Mesendoderm (in vitro differentiated cells): Measurements from ENCODE around the gene ELOVL5.
"Not testable (repeated sequence)": the region's sequence is repeated elsewhere in the genome, so short reads cannot be mapped to it uniquely, and the experiment has no call there.

Experiments
- DNase-seq: peaks from one replicate; pipeline ENCODE4 v3.0.0; 2013
- H2AK5ac ChIP-seq: 2 replicates; pipeline ENCODE4 v1.6.1; 2013; ENCODE audit warnings: low read length, inconsistent platforms
- H2BK120ac ChIP-seq: 2 replicates; pipeline ENCODE4 v1.6.1; 2013; ENCODE audit warnings: low read depth, mild to moderate bottlenecking, low read length, moderate library complexity, mixed read lengths
- H2BK15ac ChIP-seq: replicated peaks from 2 replicates; pipeline ENCODE4 v1.6.1; 2013; ENCODE audit warnings: low read depth, mild to moderate bottlenecking, moderate library complexity
- H2BK5ac ChIP-seq: 2 replicates; pipeline ENCODE4 v1.6.1; 2013; ENCODE audit warnings: low read length, inconsistent platforms
- H3K18ac ChIP-seq: 2 replicates; pipeline ENCODE4 v1.6.1; 2013; ENCODE audit warnings: mild to moderate bottlenecking, low read length, mixed read lengths
- H3K23ac ChIP-seq: one replicate; pipeline ENCODE4 v1.6.1; 2013; ENCODE audit warnings: low read length
- H3K27ac ChIP-seq: 2 replicates; pipeline ENCODE4 v1.5.1; 2013; ENCODE audit warnings: low read depth, mild to moderate bottlenecking, inconsistent platforms, low read length, moderate library complexity
- H3K27me3 ChIP-seq: 2 replicates; pipeline ENCODE4 v1.6.1; 2013; ENCODE audit warnings: low read length, control low read depth, mild to moderate bottlenecking, inconsistent platforms; ENCODE audit not compliant: insufficient read depth, poor library complexity
- H3K36me3 ChIP-seq: 2 replicates; pipeline ENCODE4 v1.6.1; 2013; ENCODE audit warnings: low read length, inconsistent platforms; ENCODE audit not compliant: control insufficient read depth, insufficient read depth
- H3K4ac ChIP-seq: one replicate; pipeline ENCODE4 v1.6.1; 2013; ENCODE audit warnings: low read depth, mild to moderate bottlenecking, low read length, moderate library complexity
- H3K4me1 ChIP-seq: 2 replicates; pipeline ENCODE4 v1.6.1; 2013; ENCODE audit warnings: low read depth, low read length, inconsistent platforms; ENCODE audit not compliant: control insufficient read depth
- H3K4me2 ChIP-seq: 2 replicates; pipeline ENCODE4 v1.6.1; 2013; ENCODE audit warnings: low read length
- H3K4me3 ChIP-seq: 2 replicates; pipeline ENCODE4 v1.5.1; 2013; ENCODE audit warnings: mild to moderate bottlenecking, low read length
- H3K56ac ChIP-seq: one replicate; pipeline ENCODE4 v1.6.1; 2013; ENCODE audit warnings: low read length
- H3K79me1 ChIP-seq: 2 replicates; pipeline ENCODE4 v1.6.1; 2013; ENCODE audit warnings: low read length, inconsistent platforms
- H3K79me2 ChIP-seq: 2 replicates; pipeline ENCODE4 v1.6.1; 2013; ENCODE audit warnings: mild to moderate bottlenecking, low read length; ENCODE audit not compliant: control insufficient read depth, insufficient read depth
- H3K9ac ChIP-seq: 2 replicates; pipeline ENCODE4 v1.6.1; 2013; ENCODE audit warnings: low read length, inconsistent platforms
- H4K5ac ChIP-seq: one replicate; pipeline ENCODE4 v1.6.1; 2013; ENCODE audit warnings: low read length
- H4K8ac ChIP-seq: one replicate; pipeline ENCODE4 v1.6.1; 2013; ENCODE audit warnings: low read depth, mild to moderate bottlenecking, control low read depth, low read length, moderate library complexity
- WGBS: extraction: QIAGEN DNeasy Blood & Tissue Kit; methylation state at CpG from one replicate; pipeline ENCODE4 v1.1.7; 2013; ENCODE audit warnings: low lambda C conversion rate, missing lambda C conversion rate; ENCODE audit not compliant: insufficient coverage; ENCODE audit errors: extremely low coverage; 5-methylcytosine and 5-hydroxymethylcytosine counted together

ELOVL5 gene

GRCh38 chr6:53306819-53307347 is 41.9 kb downstream of the ELOVL5 start:
- Histone ChIP-seq H3K18ac (no peak overlapping the region), H3K56ac (no peak overlapping the region), H3K79me2 (peaks cover 45% of the 10 kb centered on the region), H3K27me3 (no peaks in the 10 kb centered on the region), H3K27ac (no peak overlapping the region), H2AK5ac (no peak overlapping the region), H2BK5ac (no peak overlapping the region), H3K4ac (no peak overlapping the region), H2BK15ac (no peak overlapping the region), H4K5ac (no peak overlapping the region), H3K9ac (no peak overlapping the region), H2BK120ac (no peak overlapping the region), H4K8ac (no peak overlapping the region), H3K4me2 (no peak overlapping the region), H3K36me3 (no peaks in the 10 kb centered on the region), H3K23ac (no peak overlapping the region), H3K79me1 (peaks cover 28% of the 10 kb centered on the region), H3K4me1 (peaks cover 10% of the 10 kb centered on the region), H3K4me3 (no peak overlapping the region)
- WGBS: no CpG with 5 or more reads among the region's 1 CpG
- no peak for DNase-seq

GRCh38 chr6:53306217-53306616 is 42.5 kb downstream of the ELOVL5 start:
- not testable (repeated sequence) for DNase-seq

GRCh38 chr6:53305506-53306005 is 43.2 kb downstream of the ELOVL5 start:
- H3K27ac ChIP-seq, DNase-seq, H3K4me2 ChIP-seq, H3K9ac ChIP-seq, H4K5ac ChIP-seq, H3K4ac ChIP-seq, H2AK5ac ChIP-seq, H3K56ac ChIP-seq, H2BK15ac ChIP-seq, H3K23ac ChIP-seq, H4K8ac ChIP-seq, H3K27me3 ChIP-seq, H2BK5ac ChIP-seq, H3K4me3 ChIP-seq, H2BK120ac ChIP-seq, H3K36me3 ChIP-seq, H3K4me1 ChIP-seq, H3K18ac ChIP-seq: not testable (repeated sequence)
- Histone ChIP-seq H3K79me1 (peaks cover 36% of the 10 kb centered on the region), H3K79me2 (peaks cover 49% of the 10 kb centered on the region)
- WGBS: no CpG with 5 or more reads among the region's 37 CpGs

More at GRCh38 chr6:53306217-53306616, 42.5 kb downstream of the ELOVL5 start:
- not testable (repeated sequence) for H3K36me3 ChIP-seq, H3K18ac ChIP-seq, H3K9ac ChIP-seq, H3K27ac ChIP-seq, H2BK15ac ChIP-seq, H3K4me2 ChIP-seq, H3K4ac ChIP-seq, H4K5ac ChIP-seq, H4K8ac ChIP-seq, H3K4me3 ChIP-seq, H3K27me3 ChIP-seq, H2AK5ac ChIP-seq, H3K23ac ChIP-seq, H2BK120ac ChIP-seq, H3K56ac ChIP-seq, H2BK5ac ChIP-seq, H3K4me1 ChIP-seq
- peaks cover 49% of the 10 kb centered on the region for H3K79me2 ChIP-seq
- peaks cover 32% of the 10 kb centered on the region for H3K79me1 ChIP-seq
- no CpG with 5 or more reads among the region's 1 CpG for WGBS

- not testable (repeated sequence) for H2AK5ac ChIP-seq, DNase-seq, H2BK5ac ChIP-seq, H2BK120ac ChIP-seq, H3K9ac ChIP-seq, H4K8ac ChIP-seq, H3K4me3 ChIP-seq, H3K27ac ChIP-seq, H3K36me3 ChIP-seq, H3K4me1 ChIP-seq, H3K4me2 ChIP-seq, H3K27me3 ChIP-seq, H4K5ac ChIP-seq, H2BK15ac ChIP-seq, H3K18ac ChIP-seq, H3K56ac ChIP-seq, H3K4ac ChIP-seq, H3K23ac ChIP-seq
- H3K79me1 ChIP-seq: peaks cover 40% of the 10 kb centered on the region
- H3K79me2 ChIP-seq: peaks cover 52% of the 10 kb centered on the region
- WGBS: no CpG with 5 or more reads among the region's 32 CpGs
These were observed 43.8 kb downstream of the ELOVL5 start for GRCh38 chr6:53304953-53305352.

GRCh38 chr6:53302678-53303360 is 45.9 kb downstream of the ELOVL5 start:
- peak; percentile 55 for DNase-seq
- H3K4me3 ChIP-seq: no peak overlapping the region
- no peak overlapping the region for H2AK5ac ChIP-seq

More at GRCh38 chr6:53302678-53303360, 45.9 kb downstream of the ELOVL5 start:
- Histone ChIP-seq H3K79me2 (peaks cover 49% of the 10 kb centered on the region), H3K56ac (no peak overlapping the region), H2BK5ac (no peak overlapping the region), H4K8ac (no peak overlapping the region), H3K4me1 (peaks cover 10% of the 10 kb centered on the region), H3K4me2 (no peak overlapping the region), H2BK120ac (no peak overlapping the region), H3K23ac (no peak overlapping the region), H4K5ac (no peak overlapping the region), H3K9ac (no peak overlapping the region), H2BK15ac (no peak overlapping the region), H3K79me1 (peaks cover 34% of the 10 kb centered on the region), H3K27me3 (no peaks in the 10 kb centered on the region), H3K4ac (no peak overlapping the region), H3K18ac (no peak overlapping the region), H3K36me3 (no peaks in the 10 kb centered on the region), H3K27ac (no peak overlapping the region)
- no CpG with 5 or more reads among the region's 6 CpGs for WGBS
